ENCODE measurements around the gene NEK2. TPM values are rescaled to one million over a fixed set of nuclear protein-coding genes. Genes with fewer than 3 reads are reported as not detected.

NEK2 gene
- total RNA-seq, 1 donor from 2014 or later, result 93.3 TPM

GRCh38 chr1:211653293-211653692 lies 22.1 kb downstream of the NEK2 start:
- Mint-ChIP-seq H3K9me3 (no peaks in the 10 kb centered on the region), H3K36me3 (no peaks in the 10 kb centered on the region), H3K27ac (no peak overlapping the region), H3K27me3 (ENCODE audit: insufficient read depth, low read depth) (peaks cover 10% of the 10 kb centered on the region), H3K4me3 (no peak overlapping the region), H3K4me1 (peaks cover 16% of the 10 kb centered on the region)
- H3K4me1 ChIP-seq, result no peaks in the 10 kb centered on the region
- peaks cover 4% of the 10 kb centered on the region for H3K27me3 ChIP-seq
- H3K9ac ChIP-seq, result no peak overlapping the region
- no peaks in the 10 kb centered on the region for H4K20me1 ChIP-seq (ENCODE audit: low read depth)
- TF ChIP-seq EZH2 (IDR thresholded peaks at IDR 0.05), result no peak
- TF ChIP-seq, protein P1, sequence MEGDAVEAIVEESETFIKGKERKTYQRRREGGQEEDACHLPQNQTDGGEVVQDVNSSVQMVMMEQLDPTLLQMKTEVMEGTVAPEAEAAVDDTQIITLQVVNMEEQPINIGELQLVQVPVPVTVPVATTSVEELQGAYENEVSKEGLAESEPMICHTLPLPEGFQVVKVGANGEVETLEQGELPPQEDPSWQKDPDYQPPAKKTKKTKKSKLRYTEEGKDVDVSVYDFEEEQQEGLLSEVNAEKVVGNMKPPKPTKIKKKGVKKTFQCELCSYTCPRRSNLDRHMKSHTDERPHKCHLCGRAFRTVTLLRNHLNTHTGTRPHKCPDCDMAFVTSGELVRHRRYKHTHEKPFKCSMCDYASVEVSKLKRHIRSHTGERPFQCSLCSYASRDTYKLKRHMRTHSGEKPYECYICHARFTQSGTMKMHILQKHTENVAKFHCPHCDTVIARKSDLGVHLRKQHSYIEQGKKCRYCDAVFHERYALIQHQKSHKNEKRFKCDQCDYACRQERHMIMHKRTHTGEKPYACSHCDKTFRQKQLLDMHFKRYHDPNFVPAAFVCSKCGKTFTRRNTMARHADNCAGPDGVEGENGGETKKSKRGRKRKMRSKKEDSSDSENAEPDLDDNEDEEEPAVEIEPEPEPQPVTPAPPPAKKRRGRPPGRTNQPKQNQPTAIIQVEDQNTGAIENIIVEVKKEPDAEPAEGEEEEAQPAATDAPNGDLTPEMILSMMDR (IDR thresholded peaks at IDR 0.05), result no peak
- TF ChIP-seq EZH2phosphoT487 (IDR thresholded peaks at IDR 0.05), result no peak
- no peak overlapping the region for H3K4me3 ChIP-seq
- no peaks in the 10 kb centered on the region for H3F3A ChIP-seq (ENCODE audit: low read depth)
- no peak overlapping the region for H3K27ac ChIP-seq
- H2AFZ ChIP-seq (replicated peaks), result no peak overlapping the region
- no peaks in the 10 kb centered on the region for H3K36me3 ChIP-seq
- no peaks in the 10 kb centered on the region for H3K9me3 ChIP-seq (ENCODE audit: low read depth)
- H3K4me2 ChIP-seq, result no peak overlapping the region
- no peak for DNase-seq (ENCODE audit: low spot score)
- no peaks in the 10 kb centered on the region for H3K79me2 ChIP-seq (ENCODE audit: low read depth)

- H3K27ac Mint-ChIP-seq, result no peak overlapping the region
- H3K9ac ChIP-seq, result no peak overlapping the region
- H4K20me1 ChIP-seq (ENCODE audit: low read depth), result no peaks in the 10 kb centered on the region
- H3K9me3 Mint-ChIP-seq, result no peaks in the 10 kb centered on the region
- no peaks in the 10 kb centered on the region for H3K9me3 ChIP-seq (ENCODE audit: low read depth)
- no peak for DNase-seq (ENCODE audit: low spot score)
- peaks cover 10% of the 10 kb centered on the region for H3K27me3 Mint-ChIP-seq (ENCODE audit: insufficient read depth, low read depth)
- H3K36me3 Mint-ChIP-seq, result no peaks in the 10 kb centered on the region
- H3K36me3 ChIP-seq, result no peaks in the 10 kb centered on the region
- H3K27me3 ChIP-seq, result peaks cover 4% of the 10 kb centered on the region
- H3K4me3 Mint-ChIP-seq, result no peak overlapping the region
- H3F3A ChIP-seq (ENCODE audit: low read depth), result no peaks in the 10 kb centered on the region
- no peak overlapping the region for H3K27ac ChIP-seq
- H3K4me3 ChIP-seq, result no peak overlapping the region
- no peaks in the 10 kb centered on the region for H3K4me1 ChIP-seq
- H3K4me2 ChIP-seq, result no peak overlapping the region
- H3K79me2 ChIP-seq (ENCODE audit: low read depth), result no peaks in the 10 kb centered on the region
- TF ChIP-seq EZH2 (IDR thresholded peaks at IDR 0.05), result no peak
- peaks cover 16% of the 10 kb centered on the region for H3K4me1 Mint-ChIP-seq
- H2AFZ ChIP-seq (replicated peaks), result no peak overlapping the region
These were observed 23.1 kb downstream of the NEK2 start for GRCh38 chr1:211652371-211652770.

DNA sequence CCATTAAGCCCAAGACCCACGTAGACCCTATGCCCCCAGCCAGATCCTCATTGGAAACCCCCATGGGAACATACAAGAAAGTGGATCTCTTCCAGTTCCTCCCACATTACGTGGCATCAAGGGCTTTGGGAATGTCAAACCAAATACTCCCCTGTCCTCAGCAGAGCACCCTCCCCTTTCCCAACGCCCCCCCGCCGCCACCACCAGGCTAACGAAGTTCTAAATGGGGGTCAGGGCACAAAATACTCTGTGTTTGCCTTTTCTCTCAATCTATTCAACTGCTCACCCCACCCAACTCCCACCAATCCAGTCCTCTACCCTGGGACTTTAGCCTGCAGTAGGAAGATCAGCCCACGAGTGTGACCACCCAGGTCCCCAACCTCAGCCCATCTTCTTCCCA lies 24.5 kb downstream of the NEK2 start:
- H3K4me3 ChIP-seq, result no peak overlapping the region
- no peaks in the 10 kb centered on the region for H3F3A ChIP-seq (ENCODE audit: low read depth)
- Mint-ChIP-seq H3K36me3 (no peaks in the 10 kb centered on the region), H3K27ac (no peak overlapping the region), H3K27me3 (ENCODE audit: insufficient read depth, low read depth) (peaks cover 7% of the 10 kb centered on the region), H3K4me1 (peaks cover 16% of the 10 kb centered on the region), H3K4me3 (no peak overlapping the region), H3K9me3 (no peaks in the 10 kb centered on the region)
- H3K9me3 ChIP-seq (ENCODE audit: low read depth), result no peaks in the 10 kb centered on the region
- no peak for DNase-seq (ENCODE audit: low spot score)
- H2AFZ ChIP-seq (replicated peaks), result no peak overlapping the region
- no peaks in the 10 kb centered on the region for H3K79me2 ChIP-seq (ENCODE audit: low read depth)
- H3K27ac ChIP-seq, result no peak overlapping the region
- peaks cover 4% of the 10 kb centered on the region for H3K27me3 ChIP-seq
- H3K4me2 ChIP-seq, result no peak overlapping the region
- no peaks in the 10 kb centered on the region for H4K20me1 ChIP-seq (ENCODE audit: low read depth)
- no peak overlapping the region for H3K9ac ChIP-seq
- H3K36me3 ChIP-seq, result no peaks in the 10 kb centered on the region
- no peaks in the 10 kb centered on the region for H3K4me1 ChIP-seq
- TF ChIP-seq, protein P1 (IDR thresholded peaks at IDR 0.05), result no peak
- TF ChIP-seq EZH2phosphoT487 (IDR thresholded peaks at IDR 0.05) (no peak), EZH2 (IDR thresholded peaks at IDR 0.05) (no peak)

GRCh38 chr1:211648980-211649934 lies 26.2 kb downstream of the NEK2 start:
- Histone ChIP-seq H3K27me3 (no peaks in the 10 kb centered on the region), H3K4me3 (no peak overlapping the region), H3K36me3 (no peaks in the 10 kb centered on the region), H3K4me1 (no peaks in the 10 kb centered on the region), H4K20me1 (ENCODE audit: low read depth) (no peaks in the 10 kb centered on the region), H3K27ac (no peak overlapping the region), H2AFZ (replicated peaks) (no peak overlapping the region), H3F3A (ENCODE audit: low read depth) (no peaks in the 10 kb centered on the region), H3K9me3 (ENCODE audit: low read depth) (no peaks in the 10 kb centered on the region), H3K9ac (no peak overlapping the region), H3K4me2 (no peak overlapping the region), H3K79me2 (ENCODE audit: low read depth) (no peaks in the 10 kb centered on the region)
- TF ChIP-seq, protein P1 (IDR thresholded peaks at IDR 0.05), result no peak
- TF ChIP-seq EZH2 (IDR thresholded peaks at IDR 0.05) (no peak), EZH2phosphoT487 (IDR thresholded peaks at IDR 0.05) (no peak)
- H3K4me1 Mint-ChIP-seq, result peaks cover 6% of the 10 kb centered on the region
- H3K27ac Mint-ChIP-seq, result no peak overlapping the region
- no peak for DNase-seq (ENCODE audit: low spot score)
- H3K27me3 Mint-ChIP-seq (ENCODE audit: insufficient read depth, low read depth), result peaks cover 7% of the 10 kb centered on the region
- H3K36me3 Mint-ChIP-seq, result no peaks in the 10 kb centered on the region
- H3K9me3 Mint-ChIP-seq, result no peaks in the 10 kb centered on the region
- no peak overlapping the region for H3K4me3 Mint-ChIP-seq
